ENCODE measurements around the gene GLRA3.
"Not testable (repeated sequence)": the region's sequence is repeated elsewhere in the genome, so short reads cannot be mapped to it uniquely, and the experiment has no call there.

GLRA3 gene

DNA sequence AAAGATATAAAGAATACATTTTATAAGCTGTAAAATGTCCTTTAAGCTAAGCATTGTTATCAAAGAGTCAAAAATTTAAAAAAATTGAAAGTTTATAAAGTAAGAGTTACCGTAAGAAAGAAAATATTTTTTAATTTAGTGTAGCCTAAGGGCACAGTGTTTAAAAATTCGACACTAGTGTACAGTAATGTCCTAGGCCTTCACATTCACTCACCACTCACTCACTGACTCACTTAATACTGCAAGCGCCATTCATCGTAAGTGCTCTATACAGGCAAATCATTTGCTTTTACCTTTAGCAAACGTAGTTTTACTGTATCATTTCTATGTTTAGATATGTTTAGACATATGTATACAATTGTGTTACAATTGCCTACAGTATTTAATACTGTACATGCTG, 20.2 kb downstream of the GLRA3 start:
- no peak for DNase-seq

GRCh38 chr4:174808119-174808518, 20.9 kb downstream of the GLRA3 start:
- DNase-seq = no peak

DNA sequence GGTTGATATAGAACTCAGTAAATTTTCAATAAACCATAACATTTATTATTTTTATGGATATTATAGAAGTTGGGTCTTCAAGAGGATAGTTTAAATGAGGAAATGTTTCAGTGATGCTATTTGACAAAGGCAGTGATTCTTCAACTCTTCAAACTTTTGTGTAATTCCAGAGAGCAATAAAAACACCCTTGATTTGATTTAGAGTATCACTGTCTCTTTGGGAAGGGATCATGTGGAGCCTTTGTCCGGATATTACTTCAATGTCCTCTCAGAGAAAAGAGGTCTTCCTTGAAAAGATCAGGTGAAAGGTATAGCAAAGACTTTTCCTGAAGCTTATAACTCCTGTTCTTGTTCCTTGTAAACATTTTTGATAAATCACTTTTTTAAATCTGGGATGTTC, 23.3 kb downstream of the GLRA3 start:
- DNase-seq = no peak

DNA sequence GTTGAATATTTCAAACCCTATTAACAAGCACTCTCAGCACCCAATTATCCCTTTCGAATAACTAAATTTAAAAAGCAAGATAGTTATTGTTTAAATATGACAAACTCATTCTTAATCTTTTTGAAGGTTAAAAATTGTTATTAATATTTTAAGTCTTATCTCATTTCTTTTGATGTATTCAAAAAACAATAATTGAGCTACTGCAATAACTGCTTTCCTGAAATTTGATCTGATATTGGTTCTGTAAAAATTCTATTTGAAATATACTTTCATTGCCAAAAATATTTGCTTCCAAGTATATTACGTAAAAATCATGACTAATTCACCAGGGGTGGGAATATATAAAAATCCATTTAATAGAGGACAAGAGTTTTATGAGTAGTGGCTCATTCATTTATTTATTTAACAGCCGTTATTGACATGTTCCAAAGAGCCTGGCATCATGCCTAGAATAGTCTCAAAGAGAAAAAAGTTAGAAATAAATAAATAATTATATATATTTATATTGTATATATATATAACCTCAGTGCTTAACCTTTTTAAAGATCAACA, 34.4 kb downstream of the GLRA3 start:
- no peak for DNase-seq

DNA sequence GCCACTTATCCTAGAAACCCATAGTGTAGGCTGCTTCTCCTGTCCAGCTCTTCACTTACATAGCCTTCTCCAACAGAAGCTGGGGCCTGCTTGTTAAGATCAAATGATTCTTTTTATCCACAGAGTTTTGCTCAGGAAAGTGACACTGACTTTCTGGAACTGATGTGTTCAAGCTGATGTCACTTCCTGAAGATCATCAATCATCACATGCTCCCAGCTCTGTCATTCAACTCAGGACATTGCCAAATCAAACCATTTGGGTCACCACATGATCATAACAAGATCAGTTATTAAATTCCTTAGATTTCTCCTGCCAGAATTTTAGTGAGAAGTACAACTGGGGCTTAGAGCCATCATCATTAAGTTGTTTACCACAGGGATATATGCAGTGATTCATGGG, 39.4 kb downstream of the GLRA3 start:
- DNase-seq = no peak

GRCh38 chr4:174778274-174778986, 50.6 kb downstream of the GLRA3 start:
- not testable (repeated sequence) for DNase-seq

GRCh38 chr4:174775366-174775765, 53.7 kb downstream of the GLRA3 start:
- no peak for DNase-seq

- DNase-seq = no peak
Measured at GRCh38 chr4:174764105-174764729, 64.8 kb downstream of the GLRA3 start.

GRCh38 chr4:174763454-174764104, 65.5 kb downstream of the GLRA3 start:
- no peak for DNase-seq

GRCh38 chr4:174761451-174761850, 67.6 kb downstream of the GLRA3 start:
- DNase-seq = no peak

- no peak for DNase-seq
Measured at GRCh38 chr4:174757736-174758135, 71.3 kb downstream of the GLRA3 start.

DNA sequence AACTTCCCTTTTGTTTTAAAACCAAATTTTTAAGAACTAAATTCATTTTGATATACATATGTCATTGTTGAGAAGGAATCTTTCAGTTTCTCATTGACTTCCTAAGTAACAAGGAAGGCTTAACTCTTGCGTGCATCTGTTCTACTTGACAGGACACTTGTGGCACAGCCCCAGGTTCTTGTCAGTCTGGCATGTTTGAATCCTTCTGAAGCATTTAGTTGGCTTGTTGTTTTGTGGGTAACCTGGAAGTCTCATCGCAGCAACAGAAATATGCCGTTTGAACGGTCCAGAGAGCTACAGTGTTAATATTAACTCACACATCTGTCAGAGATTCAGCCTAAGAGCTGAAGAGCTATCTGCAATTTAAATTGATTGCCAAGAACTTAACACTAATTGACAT, 76.0 kb downstream of the GLRA3 start:
- no peak for DNase-seq

- no peak for DNase-seq
Measured at GRCh38 chr4:174752026-174752425, 77.0 kb downstream of the GLRA3 start.

- DNase-seq = no peak
Measured at GRCh38 chr4:174749091-174749490, 80.0 kb downstream of the GLRA3 start.

GRCh38 chr4:174746710-174747109, 82.3 kb downstream of the GLRA3 start:
- no peak for DNase-seq

- DNase-seq = no peak
Measured at GRCh38 chr4:174742561-174742960, 86.5 kb downstream of the GLRA3 start.

GRCh38 chr4:174739576-174739975, 89.5 kb downstream of the GLRA3 start:
- no peak for DNase-seq

- DNase-seq = no peak
Measured at GRCh38 chr4:174734181-174734580, 94.9 kb downstream of the GLRA3 start.

DNA sequence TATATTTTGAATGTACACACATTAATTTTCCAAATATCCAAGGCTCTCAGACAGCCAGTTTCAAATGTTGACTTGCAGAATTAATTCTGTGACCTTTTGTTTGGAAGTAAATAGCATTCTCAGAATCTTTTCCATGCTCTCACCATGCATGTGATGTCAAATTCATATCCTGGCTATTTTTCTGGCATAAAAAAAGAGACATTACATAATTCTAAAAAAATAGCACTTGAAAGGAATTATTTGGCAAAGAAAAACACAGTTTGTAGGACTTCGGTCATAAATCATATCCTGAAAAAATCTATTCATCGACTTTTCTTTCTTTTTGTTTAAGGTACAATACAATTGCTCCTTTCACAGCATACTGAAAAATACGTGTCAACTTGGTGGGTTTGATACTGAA, 111.2 kb downstream of the GLRA3 start:
- DNase-seq = no peak

- no peak for DNase-seq
Measured at GRCh38 chr4:174716986-174717770, 111.9 kb downstream of the GLRA3 start.

- peak; percentile 35 for DNase-seq
Measured at GRCh38 chr4:174714393-174715211, 114.4 kb downstream of the GLRA3 start.

DNA sequence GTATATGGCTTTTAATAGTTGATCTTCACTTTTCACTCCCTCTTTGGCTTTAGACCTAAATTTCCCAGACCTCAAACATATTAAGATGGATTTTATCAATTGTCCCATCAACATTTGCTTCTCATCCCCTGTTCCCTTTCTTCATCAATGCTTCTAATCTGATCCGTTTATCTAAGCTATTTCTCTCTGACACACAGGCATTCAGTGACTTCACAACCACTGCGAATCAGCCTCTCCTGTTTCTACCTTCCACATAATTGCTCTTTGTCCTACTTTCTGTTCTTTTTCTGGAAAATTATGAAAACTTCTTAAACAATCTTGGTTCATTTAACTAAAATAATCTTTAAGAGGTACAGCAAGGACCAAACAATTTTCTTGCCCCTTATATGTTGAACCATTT, 115.2 kb downstream of the GLRA3 start:
- DNase-seq = no peak
